ENCODE results near the gene NUDCD2.
A peak's percentile ranks its signal among the peaks of the same experiment; 100 is the strongest.
"Not testable (repeated sequence)": the region's sequence is repeated elsewhere in the genome, so short reads cannot be mapped to it uniquely, and the experiment has no call there.

NUDCD2 gene

DNA sequence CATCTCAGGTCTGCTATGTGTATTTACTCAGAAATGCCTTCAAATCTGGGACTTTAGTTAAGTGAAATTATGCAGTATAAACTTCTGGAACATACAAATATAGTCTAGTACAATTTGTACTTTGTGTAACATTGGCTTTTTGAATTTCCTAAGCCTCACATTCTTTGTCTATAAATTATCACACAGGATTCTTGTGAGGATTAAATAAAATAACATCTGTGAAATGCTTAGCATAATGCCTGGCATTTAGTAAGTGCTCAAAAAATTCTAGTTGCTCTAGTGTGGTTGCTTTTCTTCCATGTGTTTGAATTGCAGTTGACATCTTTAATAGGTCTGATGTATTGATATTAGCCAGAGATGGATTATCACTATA, 3.1 kb upstream of the NUDCD2 start:
- DNase-seq, result no peak

DNA sequence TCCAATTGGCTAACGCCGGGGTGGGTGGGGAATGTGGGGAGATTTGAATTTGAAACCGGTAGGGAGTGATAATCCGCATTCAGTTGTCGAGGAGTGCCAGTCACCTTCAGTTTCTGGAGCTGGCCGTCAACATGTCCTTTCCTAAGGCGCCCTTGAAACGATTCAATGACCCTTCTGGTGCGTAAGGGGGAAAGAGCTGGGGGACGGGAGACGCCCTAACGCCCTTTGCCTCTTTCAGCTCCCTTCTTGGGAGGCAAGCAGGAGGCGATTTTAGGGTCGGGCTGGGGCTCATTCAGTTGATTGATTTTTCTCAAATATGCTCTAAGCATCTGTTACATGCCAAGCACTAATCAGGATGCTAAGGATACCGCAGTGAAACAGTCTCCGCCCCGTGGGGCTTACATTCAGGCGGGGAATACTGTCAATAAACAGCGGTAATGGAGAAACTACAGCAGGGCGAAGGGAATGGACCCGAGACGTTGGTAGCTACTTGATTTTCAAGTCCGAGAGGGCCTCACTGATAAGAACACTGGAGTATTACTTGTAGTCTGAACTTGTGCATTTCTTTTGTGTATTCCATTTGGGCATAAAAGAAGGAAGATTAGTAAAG, 765 bp upstream of the NUDCD2 start, which contains the start of gene HMMR:
Gene HMMR (plus strand): TSS at position 71 of the 610 bp plus-strand sequence. CDS start 61 bp downstream, at position 132.
- no peak for DNase-seq

DNA sequence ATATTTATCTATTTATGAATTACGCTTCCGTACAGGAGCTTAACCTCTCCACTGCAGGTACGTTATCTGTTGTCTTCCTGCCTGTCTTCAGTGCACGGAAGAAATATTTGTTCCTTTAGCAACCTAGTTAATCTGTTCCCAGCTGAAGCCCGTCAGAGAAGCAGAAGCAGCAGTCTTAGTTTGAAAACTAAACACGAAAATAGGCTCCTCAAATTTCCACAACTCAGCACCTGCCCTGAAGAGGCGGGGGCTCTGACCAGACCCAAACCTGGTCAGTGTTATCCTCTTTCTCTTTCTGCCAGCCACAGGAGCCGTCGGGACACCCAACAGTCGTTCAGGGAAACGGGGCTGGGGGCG, 462 bp downstream of the NUDCD2 start:
- DNase-seq, result no peak

DNA sequence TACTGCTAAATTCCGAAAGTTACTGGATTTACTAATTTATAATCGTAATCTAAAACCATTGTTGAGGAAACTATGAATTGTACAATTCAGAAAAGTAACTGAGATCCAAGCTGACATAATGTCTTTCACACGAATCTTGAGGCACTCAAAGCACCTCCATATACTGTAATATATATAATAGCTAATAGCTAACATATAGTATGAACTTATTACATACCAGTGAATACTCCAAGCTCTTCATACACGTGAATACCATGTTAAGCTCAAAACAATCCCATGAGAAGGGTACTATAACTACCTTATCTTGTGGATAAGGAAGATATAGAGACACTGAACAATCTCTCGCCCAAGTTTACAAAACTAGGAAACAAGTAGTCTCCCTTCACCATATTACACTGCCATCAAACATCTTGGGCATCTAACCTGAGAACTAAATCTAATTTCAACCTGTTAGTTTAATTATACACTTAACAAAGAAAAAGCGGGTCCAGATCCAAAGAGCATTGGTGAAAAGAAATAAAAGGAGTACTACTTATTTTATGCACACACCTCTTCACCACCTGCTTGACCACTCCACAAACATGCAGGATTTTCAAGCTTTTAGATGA, 1.0 kb downstream of the NUDCD2 start:
- DNase-seq, result no peak

DNA sequence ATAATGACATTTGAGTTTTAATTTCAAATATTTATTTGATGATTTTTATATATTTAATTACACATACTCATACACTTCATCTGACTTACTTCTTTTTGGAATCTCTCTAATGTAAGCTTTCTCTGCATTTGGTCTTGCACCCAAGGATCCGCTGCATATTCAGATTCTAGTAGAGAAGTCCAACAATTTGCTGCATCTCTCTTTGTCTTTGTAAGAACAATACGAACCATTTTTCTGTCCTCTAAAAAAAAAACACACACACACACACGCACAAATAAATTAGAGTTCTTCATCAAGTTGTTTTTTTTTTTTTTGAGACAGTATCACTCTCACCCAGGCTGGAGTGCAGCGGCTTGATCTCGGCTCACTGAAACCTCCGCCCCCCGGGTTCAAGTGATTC, 3.1 kb downstream of the NUDCD2 start:
- no peak for DNase-seq

DNA sequence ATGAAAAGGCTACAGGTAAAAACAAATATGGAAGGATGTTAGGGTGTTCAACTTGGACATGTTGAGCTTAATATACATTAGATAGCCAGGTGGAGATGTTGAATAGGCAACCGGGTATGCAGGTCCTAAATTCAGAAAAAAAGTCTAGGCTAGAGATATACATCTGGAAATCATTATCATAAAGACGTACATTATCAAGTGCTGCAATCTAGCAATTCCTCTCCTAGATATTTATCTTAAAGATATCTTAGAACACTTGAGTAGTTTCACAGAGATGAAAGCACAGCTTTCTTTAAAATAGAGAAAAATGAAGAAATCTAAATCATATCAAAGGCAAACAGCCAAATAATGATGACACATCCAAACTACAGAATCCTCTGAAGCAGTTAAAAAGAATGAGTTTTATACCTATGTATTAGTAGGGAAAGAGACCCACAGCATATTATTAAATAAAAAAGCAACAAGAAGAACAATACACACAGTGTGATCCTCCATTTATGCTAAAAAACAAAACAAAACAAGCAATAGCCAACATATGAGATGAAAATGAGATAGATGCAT, 3.8 kb downstream of the NUDCD2 start:
- DNase-seq, result no peak

DNA sequence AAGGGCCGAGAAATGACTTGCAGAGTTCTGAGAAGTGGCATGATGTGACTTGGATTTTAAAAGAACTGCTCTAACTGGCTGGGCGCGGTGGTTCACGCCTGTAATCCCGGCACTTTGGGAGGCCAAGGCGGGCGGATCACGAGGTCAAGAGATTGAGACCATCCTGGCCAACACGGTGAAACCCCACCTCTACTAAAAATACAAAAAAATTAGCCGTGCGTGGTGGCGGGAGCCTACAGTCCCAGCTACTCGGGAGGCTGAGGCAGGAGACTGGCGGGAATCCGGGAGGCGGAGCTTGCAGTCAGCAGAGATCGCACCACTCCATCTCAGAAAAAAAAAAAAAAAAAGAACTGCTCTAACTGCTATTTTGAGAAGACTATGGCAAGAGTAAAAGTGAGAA, 4.5 kb downstream of the NUDCD2 start:
- DNase-seq, result not testable (repeated sequence)

DNA sequence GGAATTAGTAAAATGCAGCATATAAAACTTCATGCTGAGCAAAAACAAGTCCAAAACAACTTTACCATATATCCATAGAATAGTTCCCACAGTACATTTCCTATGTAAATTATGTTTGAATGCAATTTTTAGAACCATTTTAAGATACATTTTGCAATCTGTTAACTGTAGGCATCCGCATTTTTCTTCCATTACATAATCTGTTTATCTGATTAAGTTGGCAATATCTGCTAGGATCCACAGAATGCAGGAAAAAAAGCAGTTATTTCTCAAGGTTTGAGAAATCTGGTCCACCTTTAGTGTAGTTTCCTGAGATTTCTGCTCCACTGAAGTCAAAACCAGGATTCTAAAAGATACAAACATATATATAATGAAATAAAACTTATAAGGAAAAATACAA, 6.2 kb downstream of the NUDCD2 start:
- no peak for DNase-seq

DNA sequence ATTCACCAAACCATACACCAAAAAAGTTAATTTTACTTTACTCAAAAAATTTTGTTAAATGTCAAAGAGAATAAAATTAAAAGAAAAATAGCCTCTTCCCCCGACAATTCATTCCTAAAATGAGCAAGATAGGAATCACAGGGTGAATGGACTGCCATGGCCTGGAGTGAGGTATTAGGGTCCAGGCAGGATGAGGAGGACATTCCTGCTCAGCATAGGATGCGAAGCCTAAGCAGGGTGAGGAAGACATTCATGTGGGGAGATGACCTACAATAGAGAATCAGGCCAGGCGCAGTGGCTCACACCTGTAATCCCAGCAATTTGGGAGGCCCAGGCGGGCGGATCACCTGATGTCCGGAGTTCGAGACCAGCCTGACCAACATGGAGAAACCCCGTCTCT, 8.4 kb downstream of the NUDCD2 start:
- no peak for DNase-seq

DNA sequence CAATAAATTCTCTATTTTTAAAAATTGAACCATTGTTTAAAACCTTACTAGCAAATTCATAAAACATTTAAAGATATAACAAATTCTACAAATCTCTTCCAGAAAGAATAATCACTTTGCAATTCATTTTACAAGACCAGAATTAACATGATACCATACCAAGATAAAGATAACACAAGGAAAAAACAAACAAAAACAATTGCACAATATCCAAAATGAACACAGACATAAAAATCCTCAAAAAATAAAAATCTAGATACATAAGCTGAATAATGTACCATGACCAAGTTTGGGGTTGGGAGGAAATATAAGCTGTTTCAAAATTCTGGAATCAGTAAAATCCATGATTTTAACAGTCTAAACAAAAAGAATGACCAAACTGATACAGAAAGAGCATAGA, 11.4 kb downstream of the NUDCD2 start:
- no peak for DNase-seq

DNA sequence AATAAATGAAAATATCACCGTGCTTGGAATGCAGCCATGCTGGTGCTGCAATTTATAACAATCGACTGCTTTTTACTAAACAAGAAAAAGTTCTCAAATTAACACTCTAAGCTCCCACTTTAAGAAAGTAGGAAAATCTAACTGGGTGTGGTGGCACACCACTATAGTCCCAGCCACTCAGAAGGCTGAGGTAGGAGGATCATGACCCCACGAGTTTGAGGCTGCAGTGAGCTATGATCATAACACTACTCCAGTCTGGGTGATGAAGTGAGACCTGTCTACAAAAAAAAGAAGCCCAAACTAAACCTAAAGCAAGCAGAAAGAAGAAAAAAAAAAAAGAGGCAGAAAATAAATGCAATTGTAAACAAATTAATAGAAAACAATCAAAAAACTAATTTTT, 12.0 kb downstream of the NUDCD2 start:
- no peak for DNase-seq

DNA sequence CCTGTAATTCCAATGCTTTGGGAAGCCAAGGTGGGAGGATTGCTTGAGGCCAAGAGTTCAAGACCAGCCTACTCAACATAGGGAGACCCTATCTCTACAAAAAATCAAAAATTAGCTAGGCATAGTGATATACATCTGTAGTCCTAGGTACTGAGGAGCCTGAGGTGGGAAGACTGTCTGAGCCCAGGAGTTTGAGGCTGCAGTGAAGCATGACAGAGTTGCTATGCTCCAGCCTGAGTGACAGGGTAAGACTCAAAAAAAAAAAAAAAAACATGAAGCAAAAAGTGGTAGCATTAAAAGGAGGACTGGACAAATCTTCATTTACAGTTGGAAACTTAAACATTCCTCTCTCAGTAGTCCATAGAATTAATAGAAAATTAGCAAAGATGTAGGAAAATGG, 12.7 kb downstream of the NUDCD2 start:
- no peak for DNase-seq

DNA sequence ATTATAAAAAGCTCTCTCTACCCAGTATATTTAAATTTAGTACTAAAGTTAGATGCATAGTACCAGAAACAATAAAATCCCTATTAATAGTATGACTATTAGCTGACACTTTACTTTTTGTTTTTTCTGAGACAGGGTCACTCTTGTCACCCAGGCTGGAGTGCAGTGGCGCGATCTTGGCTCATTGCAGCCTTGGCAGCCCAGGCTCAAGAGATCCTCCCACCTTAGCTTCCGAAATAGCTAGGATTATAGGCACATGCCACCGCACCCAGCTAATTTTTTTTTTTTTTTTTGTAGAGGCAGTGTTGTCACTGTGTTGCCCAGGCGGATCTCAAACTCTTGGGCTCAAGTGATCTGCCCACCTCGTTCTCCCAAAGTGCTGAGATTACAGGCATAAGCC, 14.6 kb downstream of the NUDCD2 start:
- DNase-seq, result no peak

DNA sequence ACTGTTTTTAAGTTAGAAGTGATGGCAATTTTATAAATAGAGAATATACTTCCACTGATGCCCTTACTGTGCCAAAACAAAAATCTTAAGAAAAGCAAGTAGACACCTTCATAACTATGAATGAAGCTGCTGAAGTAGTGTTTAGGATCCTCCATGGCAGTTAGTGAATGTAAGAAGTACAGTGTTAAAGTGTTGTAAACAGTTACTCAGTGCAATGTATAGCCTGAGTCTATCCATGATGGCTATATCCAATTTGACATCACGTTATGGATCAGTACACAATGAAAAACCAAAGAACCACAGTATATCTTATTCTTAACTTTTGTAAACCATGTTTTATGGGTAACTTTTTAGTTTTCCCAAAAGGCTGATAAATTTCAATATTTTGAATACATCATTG, 15.4 kb downstream of the NUDCD2 start:
- no peak for DNase-seq

DNA sequence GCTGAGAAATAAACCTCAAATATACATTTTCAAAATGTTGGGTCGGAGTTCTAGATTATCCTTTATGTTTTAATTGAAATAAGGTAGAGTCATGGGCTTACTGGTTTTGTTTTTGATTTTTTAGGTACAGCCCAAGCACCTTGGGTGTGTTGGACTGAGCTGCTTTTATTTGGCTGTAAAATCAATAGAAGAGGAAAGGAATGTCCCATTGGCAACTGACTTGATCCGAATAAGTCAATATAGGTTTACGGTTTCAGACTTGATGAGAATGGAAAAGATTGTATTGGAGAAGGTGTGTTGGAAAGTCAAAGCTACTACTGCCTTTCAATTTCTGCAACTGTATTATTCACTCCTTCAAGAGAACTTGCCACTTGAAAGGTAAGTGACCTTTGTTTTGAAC, 18.9 kb downstream of the NUDCD2 start:
- DNase-seq, result no peak

DNA sequence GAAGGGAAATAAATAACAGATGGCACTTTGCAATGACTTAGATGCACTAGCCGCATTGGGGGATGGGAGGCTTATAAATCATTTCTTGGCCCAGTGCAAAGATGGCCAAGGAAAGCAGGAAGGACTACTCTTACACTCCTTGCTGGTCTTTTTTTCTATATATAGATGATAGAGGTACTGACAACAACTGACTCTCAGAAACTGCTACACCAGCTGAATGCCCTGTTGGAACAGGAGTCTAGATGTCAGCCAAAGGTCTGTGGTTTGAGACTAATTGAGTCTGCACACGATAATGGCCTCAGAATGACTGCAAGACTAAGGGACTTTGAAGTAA, 20.8 kb downstream of the NUDCD2 start:
- DNase-seq, result no peak

DNA sequence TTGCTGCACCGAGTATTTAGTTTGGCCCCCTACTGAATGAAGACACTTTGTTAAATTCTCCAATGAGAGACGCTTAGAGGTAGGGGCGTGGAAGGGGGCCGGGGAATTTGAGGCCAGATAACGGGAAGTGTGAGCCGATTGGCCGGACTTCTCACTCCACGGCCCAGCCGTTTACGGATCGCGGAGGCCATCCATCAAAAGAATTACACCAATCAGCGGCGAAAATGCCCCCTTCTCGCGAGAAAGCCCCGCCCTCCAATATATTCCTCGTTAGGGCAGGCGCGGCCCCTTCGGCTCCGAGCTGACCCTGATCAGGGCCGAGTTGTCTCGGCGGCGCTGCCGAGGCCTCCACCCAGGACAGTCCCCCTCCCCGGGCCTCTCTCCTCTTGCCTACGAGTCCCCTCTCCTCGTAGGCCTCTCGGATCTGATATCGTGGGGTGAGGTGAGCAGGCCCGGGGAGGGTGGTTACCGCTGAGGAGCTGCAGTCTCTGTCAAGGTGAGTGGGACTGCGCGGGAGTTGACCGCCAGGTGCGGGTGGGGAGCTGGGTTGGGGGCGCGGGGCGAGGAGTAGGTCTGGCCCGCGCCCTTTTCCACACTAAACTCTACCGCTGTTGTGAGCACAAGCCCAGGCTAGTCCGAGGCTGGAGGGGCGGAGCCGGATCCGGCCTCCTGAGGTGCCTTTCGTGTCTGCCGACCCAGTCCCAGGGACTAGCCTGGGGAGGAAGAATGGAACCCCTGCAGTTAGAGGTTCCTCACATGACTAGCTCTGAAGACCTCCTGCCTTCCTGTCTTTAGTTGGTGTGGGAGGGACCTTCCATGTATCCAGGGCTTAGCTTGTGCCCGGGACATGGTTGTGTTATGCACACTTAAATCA, 22.4 kb downstream of the NUDCD2 start, which contains the start of gene CCNG1:
Gene CCNG1 (plus strand): TSS at position 287 of the 874 bp plus-strand sequence. CDS start 1,662 bp downstream, outside the sequence.
- DNase-seq, result peak; percentile 97

DNA sequence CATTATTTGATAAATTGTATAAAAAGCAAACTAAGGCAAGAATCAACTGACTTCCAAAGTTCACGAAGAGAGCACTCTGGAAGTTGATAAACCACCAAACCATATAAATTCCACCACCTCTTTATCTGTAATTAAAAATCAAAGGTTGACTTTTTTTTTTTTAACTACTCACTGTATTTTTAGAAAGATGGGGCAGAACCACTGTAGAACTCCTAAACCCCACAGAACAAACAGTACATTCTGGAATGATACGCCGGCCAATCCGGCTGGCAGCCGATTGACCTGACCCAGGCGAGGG, 22.9 kb downstream of the NUDCD2 start:
- no peak for DNase-seq

DNA sequence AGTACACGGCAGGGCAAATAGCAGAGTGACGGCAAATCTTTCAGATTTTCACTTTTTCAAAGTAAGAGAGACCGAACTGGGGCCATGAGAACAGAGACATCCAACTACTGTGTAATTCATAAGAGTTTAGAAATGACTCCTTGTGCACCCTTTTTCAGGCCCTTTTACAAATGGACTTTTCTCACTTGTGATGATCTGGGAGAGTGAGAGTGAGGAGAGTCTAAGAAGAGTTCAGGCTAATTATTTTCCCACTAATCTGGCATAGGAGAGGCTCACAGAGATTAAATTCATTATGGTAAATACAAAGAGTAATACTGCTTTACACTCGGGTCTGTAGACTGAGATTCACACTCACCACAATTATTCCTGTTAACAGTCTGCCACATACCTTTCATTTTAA, 23.4 kb downstream of the NUDCD2 start:
- DNase-seq, result no peak

DNA sequence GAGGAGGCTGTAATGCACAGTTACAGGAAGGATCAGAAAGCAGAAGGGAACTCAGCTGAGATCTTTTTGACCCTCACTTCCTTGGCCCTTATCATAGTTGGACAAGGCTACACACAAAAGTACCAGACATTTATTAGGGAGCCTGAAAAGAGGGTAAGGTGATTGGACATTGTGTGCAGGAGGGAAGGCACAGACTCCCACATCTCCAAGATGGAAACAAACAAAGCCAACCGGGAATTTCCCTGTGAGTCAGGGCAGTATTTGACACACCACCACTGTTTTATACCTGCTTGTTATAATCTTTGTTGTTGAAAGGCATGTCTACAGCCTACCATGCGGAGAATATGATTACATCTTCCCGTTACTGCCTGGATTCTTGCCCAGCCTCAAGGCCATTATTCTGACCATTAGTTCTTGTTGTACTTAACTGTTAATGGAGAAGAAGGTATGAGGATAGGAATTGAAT, 25.5 kb downstream of the NUDCD2 start:
- no peak for DNase-seq

DNA sequence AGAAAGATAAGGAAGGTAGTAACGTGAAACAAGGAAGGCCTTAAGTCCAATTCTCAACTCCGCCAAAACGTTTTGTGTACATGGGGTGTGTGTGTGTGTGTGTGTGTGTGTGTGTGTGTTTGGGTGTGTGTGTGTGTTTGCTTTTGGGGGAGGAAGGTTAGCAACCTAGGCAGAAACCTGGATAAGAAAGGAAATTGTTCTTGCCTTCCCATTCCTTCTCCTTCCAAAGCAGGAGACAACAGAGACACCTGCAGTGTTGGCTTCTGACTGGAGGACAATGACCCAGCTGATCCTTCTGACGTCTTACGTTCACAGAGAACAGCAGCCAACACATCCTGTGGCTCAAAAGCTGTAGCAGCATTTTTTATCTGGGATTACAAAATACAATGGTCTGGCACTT, 26.6 kb downstream of the NUDCD2 start:
- DNase-seq, result no peak

DNA sequence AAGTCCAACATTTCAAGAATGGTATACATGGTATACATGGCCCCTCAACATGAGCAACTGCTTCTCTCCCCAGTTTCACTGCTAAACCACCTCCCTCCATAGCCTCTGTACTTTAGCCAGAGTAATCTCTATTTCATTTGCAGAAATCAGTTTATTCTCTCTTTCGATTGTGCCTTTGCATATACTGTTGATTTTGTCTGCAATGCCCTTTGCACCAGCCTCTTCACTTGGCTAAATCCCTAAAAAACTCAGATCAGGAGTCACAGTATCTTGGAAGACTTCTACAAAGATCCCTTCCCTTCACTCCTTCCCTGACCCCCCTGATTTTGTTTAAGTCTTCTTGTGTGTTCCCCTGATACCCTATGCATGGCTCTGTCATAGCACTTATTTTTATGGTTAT, 27.4 kb downstream of the NUDCD2 start:
- DNase-seq, result no peak

DNA sequence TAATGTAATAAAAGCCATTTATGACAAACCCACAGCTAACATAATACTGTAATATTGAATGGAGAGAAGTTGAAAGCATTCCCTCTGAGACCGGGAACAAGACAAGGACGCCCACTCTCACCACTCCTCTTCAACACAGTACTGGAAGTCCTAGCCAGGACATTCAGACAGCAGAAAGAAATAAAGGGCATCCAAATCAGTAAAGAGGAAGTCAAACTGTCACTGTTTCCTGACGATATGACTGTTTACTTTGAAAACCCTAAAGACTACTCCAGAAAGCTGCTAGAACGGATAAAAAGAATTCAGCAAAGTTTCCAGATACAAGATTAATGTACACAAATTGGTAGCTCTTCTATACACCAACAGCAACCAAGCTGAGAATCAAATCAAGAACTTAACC, 33.8 kb downstream of the NUDCD2 start:
- not testable (repeated sequence) for DNase-seq

DNA sequence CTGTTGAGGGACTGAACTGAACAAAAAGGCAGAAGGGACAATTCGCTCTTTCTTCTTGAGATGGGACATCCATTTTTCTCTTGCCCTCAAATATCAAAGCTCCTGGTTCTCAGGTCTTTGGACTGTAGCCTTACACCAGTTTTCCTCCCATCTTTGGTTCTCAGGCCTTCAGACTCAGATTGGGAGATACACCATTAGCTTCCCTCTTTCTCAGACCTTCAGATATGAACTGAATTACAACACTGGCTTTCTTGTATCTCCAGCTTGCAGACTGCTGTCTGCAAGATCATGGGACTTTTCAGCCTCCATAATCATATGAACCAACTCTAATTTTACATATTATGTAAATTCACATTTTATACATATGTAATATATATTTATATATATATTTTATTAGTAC, 35.1 kb downstream of the NUDCD2 start:
- DNase-seq, result no peak

Measured in right hindlimb (tissue), 1 donor.